ENCODE measurements around the gene NFYC.

DNA sequence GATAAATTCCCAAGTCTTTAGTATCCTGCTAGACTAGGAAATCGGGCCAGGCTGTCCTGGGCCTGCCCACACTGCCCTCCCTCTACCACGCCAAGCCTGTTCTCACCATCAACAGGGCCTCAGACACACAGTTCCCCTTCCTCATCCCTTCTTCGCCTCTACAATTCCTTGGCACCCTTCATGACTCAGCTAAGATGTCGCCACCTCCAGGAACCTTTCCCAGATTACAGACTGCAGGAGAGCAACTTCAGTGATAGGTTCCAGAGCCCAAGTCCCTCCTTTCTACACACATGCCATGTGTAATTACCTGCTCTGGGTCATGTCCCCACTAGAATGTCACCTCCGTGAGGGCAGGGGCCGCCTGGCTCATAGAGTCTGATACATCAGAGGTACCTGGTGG, 29.4 kb upstream of the NFYC start:
- TF ChIP-seq, protein P1, sequence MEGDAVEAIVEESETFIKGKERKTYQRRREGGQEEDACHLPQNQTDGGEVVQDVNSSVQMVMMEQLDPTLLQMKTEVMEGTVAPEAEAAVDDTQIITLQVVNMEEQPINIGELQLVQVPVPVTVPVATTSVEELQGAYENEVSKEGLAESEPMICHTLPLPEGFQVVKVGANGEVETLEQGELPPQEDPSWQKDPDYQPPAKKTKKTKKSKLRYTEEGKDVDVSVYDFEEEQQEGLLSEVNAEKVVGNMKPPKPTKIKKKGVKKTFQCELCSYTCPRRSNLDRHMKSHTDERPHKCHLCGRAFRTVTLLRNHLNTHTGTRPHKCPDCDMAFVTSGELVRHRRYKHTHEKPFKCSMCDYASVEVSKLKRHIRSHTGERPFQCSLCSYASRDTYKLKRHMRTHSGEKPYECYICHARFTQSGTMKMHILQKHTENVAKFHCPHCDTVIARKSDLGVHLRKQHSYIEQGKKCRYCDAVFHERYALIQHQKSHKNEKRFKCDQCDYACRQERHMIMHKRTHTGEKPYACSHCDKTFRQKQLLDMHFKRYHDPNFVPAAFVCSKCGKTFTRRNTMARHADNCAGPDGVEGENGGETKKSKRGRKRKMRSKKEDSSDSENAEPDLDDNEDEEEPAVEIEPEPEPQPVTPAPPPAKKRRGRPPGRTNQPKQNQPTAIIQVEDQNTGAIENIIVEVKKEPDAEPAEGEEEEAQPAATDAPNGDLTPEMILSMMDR (IDR thresholded peaks at IDR 0.05): no peak
- TF ChIP-seq EZH2 (IDR thresholded peaks at IDR 0.05) (no peak), EZH2phosphoT487 (IDR thresholded peaks at IDR 0.05) (no peak)
